Body of pancreas (tissue), 4 donors: ENCODE data around the gene TATDN3.

Experiments used
- CTCF ChIP-seq, 7 experiments: fragments of 450-650 bp in 4 of 7; fragments of 200-600 bp in 3 of 7; sonication (generic) in 3 of 7; IDR thresholded peaks; one replicate each; pipeline ENCODE4 v1.5.1; 2016 to 2019; ENCODE audit warnings: antibody characterized with exemption in 7 of 7
- POLR2A ChIP-seq, 3 donors: fragments of 450-650 bp; IDR thresholded peaks; one replicate each; pipeline ENCODE4 v1.6.1; 2016; ENCODE audit warnings: antibody characterized with exemption in 3 of 3, mild to moderate bottlenecking in 2 of 3

- TF ChIP-seq CTCF (IDR thresholded peaks at IDR 0.05) (no peak), POLR2A (IDR thresholded peaks at IDR 0.05) (no peak)
Observed at GRCh38 chr1:212828395-212828794, 36.7 kb downstream of the TATDN3 start.
